ENCODE measurements around the gene UXS1.

The UXS1 gene

DNA sequence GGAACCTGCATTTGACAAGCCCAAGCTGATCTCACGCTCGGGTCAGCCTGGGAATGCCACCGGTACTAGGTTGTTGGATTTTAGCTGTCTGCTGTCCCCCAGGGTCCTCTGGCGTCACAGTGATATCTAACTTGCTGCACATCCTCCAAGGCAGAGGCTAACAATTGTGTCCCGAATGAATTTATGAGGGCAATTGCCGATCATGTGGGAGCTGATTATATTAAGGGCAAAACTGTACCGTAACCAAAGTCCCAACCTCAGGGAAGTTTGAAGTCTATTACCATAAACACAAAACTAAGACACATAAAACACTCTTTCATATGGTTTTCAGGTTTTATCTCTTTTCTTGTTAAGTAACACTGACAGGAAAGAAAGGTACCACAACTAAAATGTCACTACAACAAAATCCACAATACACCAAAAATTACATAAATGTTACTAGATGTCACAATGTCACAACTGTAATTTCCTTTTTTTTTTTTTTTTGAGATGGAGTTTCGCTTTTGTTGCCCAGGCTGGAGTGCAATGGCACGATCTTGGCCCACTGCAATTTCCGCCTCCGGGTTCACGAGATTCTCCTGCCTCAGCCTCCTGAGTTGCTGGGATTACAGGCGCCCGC is 6.7 kb downstream of the UXS1 start:
- Histone ChIP-seq H3K36me3 (ENCODE audit: insufficient read depth, low read length) (no peaks in the 10 kb centered on the region), H3K4me3 (ENCODE audit: low read length) (no peak overlapping the region), H3K4me1 (ENCODE audit: control insufficient read depth, insufficient read depth, low read length) (peaks cover 13% of the 10 kb centered on the region), H3K4me2 (ENCODE audit: low read length) (no peak overlapping the region), H3K9ac (ENCODE audit: low read depth, low read length) (no peak overlapping the region), H3K9me3 (replicated peaks; ENCODE audit: low read length) (no peaks in the 10 kb centered on the region), H3K27me3 (ENCODE audit: control insufficient read depth, insufficient read depth, low read length) (no peaks in the 10 kb centered on the region)

DNA sequence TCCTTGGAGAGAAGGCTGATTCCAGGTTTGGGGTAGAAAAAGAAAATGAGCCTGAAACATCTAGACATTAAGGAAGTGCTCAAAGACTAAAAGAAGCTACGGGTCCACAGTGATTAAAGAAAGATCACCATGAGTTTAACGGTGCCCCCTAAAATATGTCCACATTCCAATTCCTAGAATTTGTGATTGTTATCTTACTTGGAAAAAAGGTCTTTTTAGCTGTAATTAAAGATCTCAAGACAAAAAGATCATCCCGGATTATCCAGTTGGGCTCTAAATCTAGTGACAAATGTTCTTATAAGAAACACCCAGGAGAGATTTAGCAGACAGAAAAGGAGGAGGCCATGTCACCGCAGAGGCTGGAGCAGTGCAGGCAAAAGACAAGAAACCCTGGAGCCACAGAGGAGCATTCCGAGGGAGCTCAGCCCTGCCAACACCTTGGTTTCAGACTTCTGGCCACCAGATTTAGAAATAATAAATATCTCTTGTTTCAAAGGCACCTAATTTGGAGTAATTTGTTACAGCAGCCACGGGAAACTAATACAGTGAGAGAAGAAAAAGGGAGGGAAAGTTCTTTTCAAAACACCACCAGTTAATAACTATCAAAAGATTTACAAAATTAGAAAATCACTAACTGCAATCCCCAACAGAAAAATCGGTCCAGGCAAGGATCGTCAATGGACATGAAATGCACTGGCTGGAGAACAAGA is 8.5 kb downstream of the UXS1 start:
- no peaks in the 10 kb centered on the region for H3K9me3 ChIP-seq (replicated peaks; ENCODE audit: low read length)
- H3K36me3 ChIP-seq (ENCODE audit: insufficient read depth, low read length) = no peaks in the 10 kb centered on the region
- H3K4me3 ChIP-seq (ENCODE audit: low read length) = no peak overlapping the region
- no peaks in the 10 kb centered on the region for H3K27me3 ChIP-seq (ENCODE audit: control insufficient read depth, insufficient read depth, low read length)
- H3K4me2 ChIP-seq (ENCODE audit: low read length) = no peak overlapping the region
- H3K9ac ChIP-seq (ENCODE audit: low read depth, low read length) = no peak overlapping the region
- peaks cover 12% of the 10 kb centered on the region for H3K4me1 ChIP-seq (ENCODE audit: control insufficient read depth, insufficient read depth, low read length)

DNA sequence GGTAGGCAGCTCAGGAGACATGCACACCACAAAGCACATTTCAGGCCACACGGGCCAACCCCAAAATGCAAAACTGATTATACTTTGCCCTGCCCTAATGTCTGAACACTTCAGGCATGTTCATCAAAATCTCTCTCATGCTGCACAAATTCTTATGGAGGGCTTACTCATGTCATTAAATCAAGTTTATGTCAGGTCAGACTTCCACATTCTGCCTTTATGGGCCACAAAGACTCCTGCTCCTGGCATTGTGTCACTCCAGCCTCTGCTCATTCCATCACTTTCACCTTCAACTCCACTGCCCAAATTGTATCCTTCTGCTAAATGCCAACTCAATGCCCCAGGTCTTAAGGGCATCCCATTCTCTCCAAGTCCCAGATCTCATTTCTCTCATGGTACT is 9.2 kb downstream of the UXS1 start:
- no peaks in the 10 kb centered on the region for H3K9me3 ChIP-seq (replicated peaks; ENCODE audit: low read length)
- no peaks in the 10 kb centered on the region for H3K36me3 ChIP-seq (ENCODE audit: insufficient read depth, low read length)
- H3K9ac ChIP-seq (ENCODE audit: low read depth, low read length) = no peak overlapping the region
- H3K27me3 ChIP-seq (ENCODE audit: control insufficient read depth, insufficient read depth, low read length) = no peaks in the 10 kb centered on the region
- H3K4me1 ChIP-seq (ENCODE audit: control insufficient read depth, insufficient read depth, low read length) = peaks cover 8% of the 10 kb centered on the region
- H3K4me2 ChIP-seq (ENCODE audit: low read length) = no peak overlapping the region
- H3K4me3 ChIP-seq (ENCODE audit: low read length) = no peak overlapping the region

DNA sequence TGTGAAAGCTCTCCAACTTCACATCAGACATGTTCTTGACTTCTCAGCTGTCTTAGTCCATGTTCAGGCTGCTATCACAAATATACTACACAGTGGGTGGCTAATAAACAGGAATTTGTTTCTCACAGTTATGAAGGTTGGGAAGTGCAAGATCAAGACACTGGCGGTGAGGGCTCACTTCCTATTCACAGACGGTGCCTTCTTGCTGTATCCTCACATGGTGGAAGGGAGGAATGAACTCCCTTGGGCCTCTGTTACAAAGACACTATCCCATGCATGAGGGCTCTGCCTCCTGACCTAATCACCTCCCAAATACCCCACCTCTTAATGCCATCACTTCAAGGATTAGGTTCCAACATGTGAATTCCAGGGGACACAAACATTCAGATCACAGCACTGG is 9.7 kb downstream of the UXS1 start:
- Histone ChIP-seq H3K9ac (ENCODE audit: low read depth, low read length) (no peak overlapping the region), H3K4me3 (ENCODE audit: low read length) (no peak overlapping the region), H3K4me1 (ENCODE audit: control insufficient read depth, insufficient read depth, low read length) (peaks cover 5% of the 10 kb centered on the region), H3K9me3 (replicated peaks; ENCODE audit: low read length) (no peaks in the 10 kb centered on the region), H3K27me3 (ENCODE audit: control insufficient read depth, insufficient read depth, low read length) (no peaks in the 10 kb centered on the region), H3K4me2 (ENCODE audit: low read length) (no peak overlapping the region), H3K36me3 (ENCODE audit: insufficient read depth, low read length) (no peaks in the 10 kb centered on the region)

DNA sequence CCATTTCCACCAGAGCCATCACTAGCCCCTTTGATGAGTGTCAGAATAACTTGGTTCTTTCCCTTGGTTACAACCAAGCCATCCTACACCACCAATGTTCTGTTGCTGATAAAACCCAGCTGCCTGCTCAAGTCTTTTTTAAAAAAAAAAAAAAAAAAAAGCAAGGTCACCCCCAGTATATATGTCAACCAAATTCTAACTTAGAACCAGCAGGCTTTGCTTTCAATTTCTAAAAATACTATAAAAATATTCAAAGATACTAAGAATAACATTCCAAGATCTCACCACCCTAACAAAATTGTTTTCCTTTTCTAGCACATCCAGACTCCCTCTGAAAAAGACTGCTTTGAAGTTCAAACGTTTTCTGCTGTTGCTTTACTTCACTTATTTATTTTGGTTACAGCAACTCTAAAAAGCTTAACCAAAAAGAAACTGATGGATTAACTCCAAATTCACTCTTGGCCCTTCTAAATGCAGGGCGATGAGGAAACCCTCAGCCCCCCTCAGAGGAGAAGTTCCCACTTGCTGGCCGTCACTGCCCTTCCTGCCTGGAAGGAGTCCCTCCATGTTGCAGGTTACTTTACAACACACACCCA is 10.9 kb downstream of the UXS1 start:
- H3K4me2 ChIP-seq (ENCODE audit: low read length) = no peak overlapping the region
- no peaks in the 10 kb centered on the region for H3K9me3 ChIP-seq (replicated peaks; ENCODE audit: low read length)
- H3K4me1 ChIP-seq (ENCODE audit: control insufficient read depth, insufficient read depth, low read length) = peaks cover 5% of the 10 kb centered on the region
- H3K9ac ChIP-seq (ENCODE audit: low read depth, low read length) = no peak overlapping the region
- H3K36me3 ChIP-seq (ENCODE audit: insufficient read depth, low read length) = no peaks in the 10 kb centered on the region
- H3K27me3 ChIP-seq (ENCODE audit: control insufficient read depth, insufficient read depth, low read length) = no peaks in the 10 kb centered on the region
- no peak overlapping the region for H3K4me3 ChIP-seq (ENCODE audit: low read length)

DNA sequence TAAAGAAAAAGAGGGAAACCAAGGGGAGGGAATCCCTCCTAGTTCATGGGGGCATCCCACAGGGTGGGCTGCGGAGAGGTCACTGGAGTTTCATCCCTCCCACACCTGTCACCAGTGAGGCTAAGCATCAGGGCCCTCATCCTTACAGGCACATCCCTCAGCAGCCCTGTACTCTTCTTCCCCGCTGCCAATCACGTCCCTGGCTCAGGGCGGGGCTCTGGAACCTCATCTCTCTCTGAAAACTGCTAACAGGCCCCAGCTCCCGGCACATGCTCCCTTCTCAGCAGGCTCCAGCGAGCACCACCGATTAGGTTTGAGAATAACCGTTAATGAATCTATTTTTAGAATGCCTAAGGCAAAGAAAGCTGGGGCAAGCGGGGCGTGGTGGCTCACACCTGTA is 13.0 kb downstream of the UXS1 start:
- H3K36me3 ChIP-seq (ENCODE audit: insufficient read depth, low read length) = no peaks in the 10 kb centered on the region
- H3K9me3 ChIP-seq (replicated peaks; ENCODE audit: low read length) = no peaks in the 10 kb centered on the region
- no peak overlapping the region for H3K9ac ChIP-seq (ENCODE audit: low read depth, low read length)
- H3K4me2 ChIP-seq (ENCODE audit: low read length) = no peak overlapping the region
- H3K4me3 ChIP-seq (ENCODE audit: low read length) = no peak overlapping the region
- H3K4me1 ChIP-seq (ENCODE audit: control insufficient read depth, insufficient read depth, low read length) = peaks cover 5% of the 10 kb centered on the region
- H3K27me3 ChIP-seq (ENCODE audit: control insufficient read depth, insufficient read depth, low read length) = no peaks in the 10 kb centered on the region

DNA sequence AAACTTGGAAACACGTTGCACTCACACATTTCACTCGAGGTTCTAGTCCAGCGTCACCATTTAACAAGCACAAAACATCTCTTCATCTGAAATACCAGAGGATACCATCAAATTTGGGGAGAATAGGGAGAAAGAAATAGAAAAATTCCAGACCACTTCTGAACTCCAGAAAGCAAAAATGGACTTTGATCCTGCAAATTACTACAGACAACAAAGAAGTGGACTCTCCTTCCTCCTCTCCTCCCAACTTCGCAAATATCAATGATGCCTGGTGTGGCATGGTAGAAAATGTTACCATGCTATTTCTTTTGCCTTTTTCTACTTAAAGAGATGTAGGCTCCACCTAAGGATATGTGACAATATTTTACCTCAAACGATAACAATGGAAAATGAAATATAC is 13.5 kb downstream of the UXS1 start:
- Histone ChIP-seq H3K36me3 (ENCODE audit: insufficient read depth, low read length) (no peaks in the 10 kb centered on the region), H3K9ac (ENCODE audit: low read depth, low read length) (no peak overlapping the region), H3K27me3 (ENCODE audit: control insufficient read depth, insufficient read depth, low read length) (no peaks in the 10 kb centered on the region), H3K4me2 (ENCODE audit: low read length) (no peak overlapping the region), H3K9me3 (replicated peaks; ENCODE audit: low read length) (no peaks in the 10 kb centered on the region), H3K4me1 (ENCODE audit: control insufficient read depth, insufficient read depth, low read length) (peaks cover 5% of the 10 kb centered on the region), H3K4me3 (ENCODE audit: low read length) (no peak overlapping the region)

DNA sequence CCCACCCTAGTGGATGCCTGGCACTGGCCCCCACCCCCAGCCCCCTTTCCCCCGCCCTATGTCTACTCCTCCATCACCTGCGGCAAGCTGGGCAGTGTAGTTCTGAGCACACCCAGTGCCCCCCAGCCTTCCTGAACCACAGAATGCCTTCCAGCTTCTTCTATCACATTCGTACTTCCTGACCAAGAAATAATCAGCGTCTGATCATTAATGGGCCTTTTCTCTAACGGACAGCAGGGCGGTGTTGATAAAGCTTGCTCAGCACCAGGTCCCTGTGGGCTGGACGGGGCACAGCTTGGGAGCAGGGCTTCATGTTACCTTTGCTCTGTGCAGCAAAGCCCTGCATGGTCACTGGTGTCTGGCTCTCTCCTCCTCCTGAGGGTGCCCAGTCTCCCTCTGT is 15.4 kb downstream of the UXS1 start:
- peaks cover 10% of the 10 kb centered on the region for H3K4me1 ChIP-seq (ENCODE audit: control insufficient read depth, insufficient read depth, low read length)
- no peaks in the 10 kb centered on the region for H3K36me3 ChIP-seq (ENCODE audit: insufficient read depth, low read length)
- H3K4me2 ChIP-seq (ENCODE audit: low read length) = no peak overlapping the region
- no peak overlapping the region for H3K9ac ChIP-seq (ENCODE audit: low read depth, low read length)
- H3K27me3 ChIP-seq (ENCODE audit: control insufficient read depth, insufficient read depth, low read length) = no peaks in the 10 kb centered on the region
- H3K4me3 ChIP-seq (ENCODE audit: low read length) = no peak overlapping the region
- H3K9me3 ChIP-seq (replicated peaks; ENCODE audit: low read length) = no peaks in the 10 kb centered on the region

DNA sequence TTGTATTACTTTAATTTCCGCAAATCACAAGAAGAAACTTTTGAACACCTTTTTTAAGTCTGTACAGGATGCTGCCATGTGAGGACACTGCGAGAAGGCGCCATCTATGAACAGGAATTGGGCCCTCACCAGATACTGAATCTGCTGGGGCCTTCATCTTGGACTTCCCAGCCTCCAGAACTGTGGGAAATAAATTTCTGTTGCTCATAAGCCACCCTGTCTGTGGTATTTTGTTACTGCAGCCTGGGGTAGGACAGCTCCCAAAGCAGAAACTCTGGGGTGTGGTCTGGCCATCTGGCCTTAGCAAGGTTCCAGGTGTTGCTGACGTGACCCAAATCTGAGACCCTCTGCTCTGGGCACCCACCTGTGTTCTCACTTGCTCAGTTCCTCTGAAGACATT is 16.5 kb downstream of the UXS1 start:
- H3K36me3 ChIP-seq (ENCODE audit: insufficient read depth, low read length) = no peaks in the 10 kb centered on the region
- no peaks in the 10 kb centered on the region for H3K9me3 ChIP-seq (replicated peaks; ENCODE audit: low read length)
- H3K27me3 ChIP-seq (ENCODE audit: control insufficient read depth, insufficient read depth, low read length) = no peaks in the 10 kb centered on the region
- H3K4me1 ChIP-seq (ENCODE audit: control insufficient read depth, insufficient read depth, low read length) = peaks cover 5% of the 10 kb centered on the region
- no peak overlapping the region for H3K4me3 ChIP-seq (ENCODE audit: low read length)
- H3K4me2 ChIP-seq (ENCODE audit: low read length) = no peak overlapping the region
- H3K9ac ChIP-seq (ENCODE audit: low read depth, low read length) = no peak overlapping the region

DNA sequence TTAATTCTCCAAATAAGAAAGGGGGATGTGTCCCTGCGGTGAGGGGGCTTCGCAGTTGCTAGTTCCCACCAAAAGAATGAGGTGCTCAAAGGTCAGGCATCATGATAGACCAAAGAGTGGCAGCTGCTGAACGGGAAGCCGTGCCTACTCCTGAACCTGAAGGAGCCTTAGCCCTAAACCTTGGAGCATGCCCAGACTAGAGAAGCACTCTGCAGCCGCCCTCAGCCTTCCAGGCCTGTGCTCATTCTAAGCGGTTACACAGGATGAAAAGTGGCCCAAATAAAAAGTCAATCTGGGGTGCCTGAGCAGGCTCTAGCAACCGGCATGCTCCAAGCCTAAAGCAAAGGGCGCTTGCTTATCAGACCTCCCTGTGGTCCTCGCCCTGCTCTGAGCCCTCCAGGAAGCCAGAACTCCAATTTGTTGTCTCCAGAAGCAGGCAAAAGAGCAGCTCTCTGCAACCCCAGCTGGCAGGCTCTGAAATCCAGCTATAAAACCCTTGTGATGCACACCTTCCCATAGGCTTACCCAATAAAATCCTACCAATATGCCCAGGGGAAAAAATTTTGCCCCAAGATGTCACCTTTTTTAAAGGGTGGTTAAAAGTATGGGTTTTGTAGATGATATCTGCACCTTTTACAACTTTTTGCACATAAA is 17.5 kb downstream of the UXS1 start:
- Histone ChIP-seq H3K27me3 (ENCODE audit: control insufficient read depth, insufficient read depth, low read length) (no peaks in the 10 kb centered on the region), H3K9ac (ENCODE audit: low read depth, low read length) (no peak overlapping the region), H3K4me1 (ENCODE audit: control insufficient read depth, insufficient read depth, low read length) (peaks cover 5% of the 10 kb centered on the region), H3K9me3 (replicated peaks; ENCODE audit: low read length) (no peaks in the 10 kb centered on the region), H3K4me3 (ENCODE audit: low read length) (no peak overlapping the region), H3K36me3 (ENCODE audit: insufficient read depth, low read length) (no peaks in the 10 kb centered on the region), H3K4me2 (ENCODE audit: low read length) (no peak overlapping the region)

DNA sequence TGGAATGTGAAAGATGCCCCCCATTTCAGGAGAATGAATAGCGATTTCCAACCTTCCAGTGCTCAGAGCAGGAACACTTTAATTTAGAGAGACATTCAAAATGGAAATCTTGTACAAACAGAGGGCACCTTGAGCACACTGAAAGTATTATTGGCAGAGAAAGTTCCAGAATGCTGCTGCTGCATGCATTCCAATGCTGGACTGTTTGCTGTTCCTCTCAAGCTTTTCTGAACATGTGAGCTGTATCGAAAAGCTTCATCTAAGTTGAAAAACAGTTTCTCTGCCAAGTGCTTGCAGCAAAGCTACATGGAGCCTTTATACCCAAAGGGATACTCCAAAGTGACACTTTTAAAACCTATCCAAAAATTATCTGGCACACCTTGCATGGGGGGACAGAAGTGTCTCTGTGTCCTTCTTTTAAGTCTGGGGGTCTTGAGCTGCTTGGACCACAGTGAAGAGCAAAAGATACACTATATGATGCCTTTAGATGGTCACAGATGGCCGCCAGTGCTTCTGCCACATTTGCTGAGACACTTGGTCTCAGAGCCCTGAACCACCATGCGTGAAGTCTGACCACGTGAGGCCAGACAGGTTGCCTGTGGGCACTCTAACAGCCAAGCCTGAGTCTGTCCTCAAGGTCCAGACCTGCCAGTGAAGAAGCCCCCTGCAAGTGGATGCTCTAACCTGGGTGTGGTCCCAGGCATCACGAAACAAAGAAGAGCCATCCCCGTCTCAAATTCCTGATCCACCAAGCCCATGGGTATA is 18.8 kb downstream of the UXS1 start:
- H3K4me1 ChIP-seq (ENCODE audit: control insufficient read depth, insufficient read depth, low read length) = peaks cover 5% of the 10 kb centered on the region
- no peak overlapping the region for H3K4me2 ChIP-seq (ENCODE audit: low read length)
- no peak overlapping the region for H3K9ac ChIP-seq (ENCODE audit: low read depth, low read length)
- H3K27me3 ChIP-seq (ENCODE audit: control insufficient read depth, insufficient read depth, low read length) = no peaks in the 10 kb centered on the region
- H3K9me3 ChIP-seq (replicated peaks; ENCODE audit: low read length) = no peaks in the 10 kb centered on the region
- no peaks in the 10 kb centered on the region for H3K36me3 ChIP-seq (ENCODE audit: insufficient read depth, low read length)
- H3K4me3 ChIP-seq (ENCODE audit: low read length) = no peak overlapping the region
